Activated B cell treated with CpG ODN at 0.5 μM for 24 hours (primary cell): ENCODE measurements around the gene PRICKLE2. TPM values are rescaled to one million over a fixed set of nuclear protein-coding genes. Genes with fewer than 3 reads are reported as not detected.

Experiments
- ATAC-seq: fragments of 200-7000 bp; cut with Tn5 transposase; one replicate; pipeline ENCODE4 v1.10.0; 2021; ENCODE audit warnings: low read depth, mild to moderate bottlenecking, moderate library complexity
- CTCF ChIA-PET: fragments of 350-600 bp; sonication (Branson Sonifier 250); formaldehyde crosslinking; loops from one replicate; lab custom pipeline; 2021; ENCODE audit warnings: antibody characterized with exemption; lab: Charles Lee
- POLR2A ChIA-PET: fragments of 350-600 bp; sonication (Branson Sonifier 250); formaldehyde crosslinking; loops from one replicate; lab custom pipeline; 2021; ENCODE audit warnings: antibody characterized with exemption; lab: Charles Lee
- DNase-seq: peaks from one replicate; pipeline ENCODE4 v3.0.0; 2022
- H3K27ac Mint-ChIP-seq: one replicate; pipeline ENCODE4 v1.8.0; 2020; ENCODE audit warnings: mixed read lengths
- H3K27me3 Mint-ChIP-seq: one replicate; pipeline ENCODE4 v1.8.0; 2021; ENCODE audit warnings: mixed read lengths
- H3K36me3 Mint-ChIP-seq: one replicate; pipeline ENCODE4 v1.8.0; 2021; ENCODE audit warnings: low read depth, mixed read lengths
- H3K4me1 Mint-ChIP-seq: one replicate; pipeline ENCODE4 v1.8.0; 2021; ENCODE audit warnings: mixed read lengths
- H3K4me3 Mint-ChIP-seq: one replicate; pipeline ENCODE4 v1.8.0; 2020; ENCODE audit warnings: mild to moderate bottlenecking, mixed read lengths
- H3K9me3 Mint-ChIP-seq: one replicate; pipeline ENCODE4 v1.8.0; 2020; ENCODE audit warnings: mixed read lengths
- intact Hi-C: fragments of 100-400 bp; cut with micrococcal nuclease; formaldehyde crosslinking; loops from one replicate; pipeline ENCODE4 v1.15.1; 2024
- total RNA-seq: library from RNA; stranded (reverse); gene quantifications from 2 replicates; pipeline ENCODE4 v1.2.3, GENCODE V29; 2022
- TF ChIP-seq, protein P1 (sequence below): fragments of 200-600 bp; IDR thresholded peaks from one replicate; pipeline ENCODE4 v1.8.0; 2022; ENCODE audit warnings: antibody characterized with exemption, mild to moderate bottlenecking

Gene PRICKLE2
- total RNA-seq, 1 donor from 2014 or later: 0.33 TPM

GRCh38 chr3:64234571-64234970 is 9.3 kb upstream of the PRICKLE2 start:
- Mint-ChIP-seq H3K36me3 (no peaks in the 10 kb centered on the region), H3K27ac (no peak overlapping the region), H3K4me1 (no peaks in the 10 kb centered on the region), H3K4me3 (no peak overlapping the region), H3K27me3 (no peaks in the 10 kb centered on the region), H3K9me3 (peaks cover 2% of the 10 kb centered on the region)
- no peak for ATAC-seq
- no peak for DNase-seq
- ChIA-PET CTCF (no interaction called here), POLR2A (no interaction called here)
- intact Hi-C loops: no loop called here
- TF ChIP-seq, protein P1, sequence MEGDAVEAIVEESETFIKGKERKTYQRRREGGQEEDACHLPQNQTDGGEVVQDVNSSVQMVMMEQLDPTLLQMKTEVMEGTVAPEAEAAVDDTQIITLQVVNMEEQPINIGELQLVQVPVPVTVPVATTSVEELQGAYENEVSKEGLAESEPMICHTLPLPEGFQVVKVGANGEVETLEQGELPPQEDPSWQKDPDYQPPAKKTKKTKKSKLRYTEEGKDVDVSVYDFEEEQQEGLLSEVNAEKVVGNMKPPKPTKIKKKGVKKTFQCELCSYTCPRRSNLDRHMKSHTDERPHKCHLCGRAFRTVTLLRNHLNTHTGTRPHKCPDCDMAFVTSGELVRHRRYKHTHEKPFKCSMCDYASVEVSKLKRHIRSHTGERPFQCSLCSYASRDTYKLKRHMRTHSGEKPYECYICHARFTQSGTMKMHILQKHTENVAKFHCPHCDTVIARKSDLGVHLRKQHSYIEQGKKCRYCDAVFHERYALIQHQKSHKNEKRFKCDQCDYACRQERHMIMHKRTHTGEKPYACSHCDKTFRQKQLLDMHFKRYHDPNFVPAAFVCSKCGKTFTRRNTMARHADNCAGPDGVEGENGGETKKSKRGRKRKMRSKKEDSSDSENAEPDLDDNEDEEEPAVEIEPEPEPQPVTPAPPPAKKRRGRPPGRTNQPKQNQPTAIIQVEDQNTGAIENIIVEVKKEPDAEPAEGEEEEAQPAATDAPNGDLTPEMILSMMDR: no peak

DNA sequence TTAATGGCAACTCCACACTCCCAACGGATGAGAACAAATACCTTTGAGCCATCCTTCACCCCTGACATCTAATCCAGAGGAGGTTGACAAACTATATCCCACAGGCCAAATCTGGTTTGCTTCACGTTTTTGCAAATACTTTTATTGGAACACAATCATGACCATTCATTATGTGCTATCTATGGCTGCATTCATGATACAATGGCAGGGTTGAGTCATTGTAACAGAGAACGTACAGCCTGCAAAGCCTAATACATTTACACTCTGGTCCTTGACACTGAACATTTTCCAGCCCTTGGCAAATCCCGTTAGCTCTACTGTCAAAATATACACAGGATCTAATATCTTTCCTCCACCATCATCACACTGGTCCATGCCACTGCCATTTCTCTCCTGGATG is 7.6 kb upstream of the PRICKLE2 start:
- POLR2A ChIA-PET: no interaction called here
- TF ChIP-seq, protein P1: no peak
- Mint-ChIP-seq H3K9me3 (peaks cover 2% of the 10 kb centered on the region), H3K4me3 (no peak overlapping the region), H3K4me1 (no peaks in the 10 kb centered on the region), H3K27ac (no peak overlapping the region), H3K36me3 (no peaks in the 10 kb centered on the region), H3K27me3 (no peaks in the 10 kb centered on the region)
- no peak for DNase-seq
- CTCF ChIA-PET: no interaction called here
- ATAC-seq: no peak
- intact Hi-C loops: no loop called here

- H3K36me3 Mint-ChIP-seq: no peaks in the 10 kb centered on the region
- no peaks in the 10 kb centered on the region for H3K27me3 Mint-ChIP-seq
- no peak for ATAC-seq
- POLR2A ChIA-PET: no interaction called here
- TF ChIP-seq, protein P1: no peak
- no peak for DNase-seq
- H3K9me3 Mint-ChIP-seq: no peaks in the 10 kb centered on the region
- CTCF ChIA-PET: no interaction called here
- H3K4me1 Mint-ChIP-seq: peaks cover 3% of the 10 kb centered on the region
- H3K27ac Mint-ChIP-seq: no peak overlapping the region
- no peak overlapping the region for H3K4me3 Mint-ChIP-seq
- intact Hi-C loops: loop anchor here (10.0 kb wide), 1 partner anchor 195 kb away; no protein-coding TSS in a partner anchor
These were observed 4.6 kb upstream of the PRICKLE2 start for GRCh38 chr3:64229903-64230302.

GRCh38 chr3:64228110-64228509 is 2.8 kb upstream of the PRICKLE2 start:
- ATAC-seq: no peak
- DNase-seq: no peak
- CTCF ChIA-PET: no interaction called here
- no peaks in the 10 kb centered on the region for H3K9me3 Mint-ChIP-seq
- POLR2A ChIA-PET: no interaction called here
- no peaks in the 10 kb centered on the region for H3K36me3 Mint-ChIP-seq
- no peak overlapping the region for H3K4me3 Mint-ChIP-seq
- peaks cover 10% of the 10 kb centered on the region for H3K4me1 Mint-ChIP-seq
- H3K27ac Mint-ChIP-seq: no peak overlapping the region
- H3K27me3 Mint-ChIP-seq: no peaks in the 10 kb centered on the region
- TF ChIP-seq, protein P1: no peak
- intact Hi-C loops: loop anchor here (10.0 kb wide), 1 partner anchor 193 kb away; no protein-coding TSS in a partner anchor

- intact Hi-C loops: loop anchor here (10.0 kb wide), 1 partner anchor 192 kb away; no protein-coding TSS in a partner anchor
- Mint-ChIP-seq H3K36me3 (no peaks in the 10 kb centered on the region), H3K27ac (no peak overlapping the region), H3K4me3 (no peak overlapping the region), H3K27me3 (no peaks in the 10 kb centered on the region), H3K9me3 (no peaks in the 10 kb centered on the region), H3K4me1 (peaks cover 14% of the 10 kb centered on the region)
- ChIA-PET POLR2A (no interaction called here), CTCF (no interaction called here)
- no peak for DNase-seq
- TF ChIP-seq, protein P1: no peak
- no peak for ATAC-seq
These were observed 1.5 kb upstream of the PRICKLE2 start for GRCh38 chr3:64226730-64227129.
